ENCODE data around the gene FHAD1.

FHAD1 gene

DNA sequence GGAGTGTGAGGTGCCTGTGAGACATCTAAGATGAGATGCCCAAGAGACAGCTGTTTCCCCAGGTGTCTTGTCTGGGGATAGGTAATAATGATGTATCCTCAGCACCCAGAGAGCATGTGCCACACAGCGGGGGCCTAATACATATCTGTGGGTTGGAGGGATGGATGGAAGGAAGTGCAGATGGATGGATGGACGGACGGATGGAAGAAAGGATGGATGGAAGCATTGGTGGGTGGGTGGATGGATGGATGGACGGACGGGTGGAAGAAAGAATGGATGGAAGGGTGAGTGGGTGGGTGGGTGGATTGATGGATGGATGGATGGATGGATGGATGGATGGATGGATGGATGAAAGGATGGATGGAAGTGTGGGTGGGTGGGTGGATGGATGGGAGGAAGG, 84.2 kb downstream of the FHAD1 start:
- TF ChIP-seq, protein P1, sequence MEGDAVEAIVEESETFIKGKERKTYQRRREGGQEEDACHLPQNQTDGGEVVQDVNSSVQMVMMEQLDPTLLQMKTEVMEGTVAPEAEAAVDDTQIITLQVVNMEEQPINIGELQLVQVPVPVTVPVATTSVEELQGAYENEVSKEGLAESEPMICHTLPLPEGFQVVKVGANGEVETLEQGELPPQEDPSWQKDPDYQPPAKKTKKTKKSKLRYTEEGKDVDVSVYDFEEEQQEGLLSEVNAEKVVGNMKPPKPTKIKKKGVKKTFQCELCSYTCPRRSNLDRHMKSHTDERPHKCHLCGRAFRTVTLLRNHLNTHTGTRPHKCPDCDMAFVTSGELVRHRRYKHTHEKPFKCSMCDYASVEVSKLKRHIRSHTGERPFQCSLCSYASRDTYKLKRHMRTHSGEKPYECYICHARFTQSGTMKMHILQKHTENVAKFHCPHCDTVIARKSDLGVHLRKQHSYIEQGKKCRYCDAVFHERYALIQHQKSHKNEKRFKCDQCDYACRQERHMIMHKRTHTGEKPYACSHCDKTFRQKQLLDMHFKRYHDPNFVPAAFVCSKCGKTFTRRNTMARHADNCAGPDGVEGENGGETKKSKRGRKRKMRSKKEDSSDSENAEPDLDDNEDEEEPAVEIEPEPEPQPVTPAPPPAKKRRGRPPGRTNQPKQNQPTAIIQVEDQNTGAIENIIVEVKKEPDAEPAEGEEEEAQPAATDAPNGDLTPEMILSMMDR (IDR thresholded peaks at IDR 0.05; ENCODE audit: low read depth, low read length, missing control alignments) = no peak
- H3K36me3 ChIP-seq (replicated peaks) = no peaks in the 10 kb centered on the region
- in situ Hi-C loops (cut with HindIII; ENCODE audit: low pct_ligation_motif_present, low sequenced_read_pairs) = loop anchor here (10.0 kb wide), 1 partner anchor 84 kb away; no protein-coding TSS in a partner anchor
- no peak overlapping the region for H3K4me3 ChIP-seq (ENCODE audit: low read depth, low read length)
- DNase-seq = no peak
- H3K27me3 ChIP-seq (replicated peaks) = peaks cover 3% of the 10 kb centered on the region
- H3K27ac ChIP-seq = no peak overlapping the region

DNA sequence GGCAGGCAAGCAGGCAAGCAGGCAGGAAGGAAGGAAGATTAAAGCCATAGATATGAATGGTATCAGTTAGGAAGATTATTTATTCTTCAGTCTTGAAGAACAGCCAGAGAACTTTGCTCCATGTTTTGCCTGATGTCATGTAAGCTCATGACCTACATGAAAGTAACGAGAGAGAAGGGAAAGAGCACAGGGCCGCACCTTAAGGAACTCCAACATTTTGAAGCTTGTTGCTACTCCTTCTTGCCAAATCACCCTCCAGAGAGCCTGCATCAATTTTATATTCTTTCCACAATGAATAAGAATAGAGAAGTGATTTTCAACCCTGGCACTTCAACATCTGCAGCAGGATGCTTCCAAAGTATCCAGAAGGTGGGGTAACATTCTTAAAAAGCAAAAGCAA, 84.7 kb downstream of the FHAD1 start:
- Histone ChIP-seq H3K27me3 (replicated peaks) (peaks cover 1% of the 10 kb centered on the region), H3K4me3 (ENCODE audit: low read depth, low read length) (no peak overlapping the region), H3K27ac (no peak overlapping the region), H3K36me3 (replicated peaks) (no peaks in the 10 kb centered on the region)
- in situ Hi-C loops (cut with HindIII; ENCODE audit: low pct_ligation_motif_present, low sequenced_read_pairs) = loop anchor here (10.0 kb wide), 1 partner anchor 83 kb away; no protein-coding TSS in a partner anchor
- TF ChIP-seq, protein P1 (IDR thresholded peaks at IDR 0.05; ENCODE audit: low read depth, low read length, missing control alignments) = no peak
- no peak for DNase-seq

DNA sequence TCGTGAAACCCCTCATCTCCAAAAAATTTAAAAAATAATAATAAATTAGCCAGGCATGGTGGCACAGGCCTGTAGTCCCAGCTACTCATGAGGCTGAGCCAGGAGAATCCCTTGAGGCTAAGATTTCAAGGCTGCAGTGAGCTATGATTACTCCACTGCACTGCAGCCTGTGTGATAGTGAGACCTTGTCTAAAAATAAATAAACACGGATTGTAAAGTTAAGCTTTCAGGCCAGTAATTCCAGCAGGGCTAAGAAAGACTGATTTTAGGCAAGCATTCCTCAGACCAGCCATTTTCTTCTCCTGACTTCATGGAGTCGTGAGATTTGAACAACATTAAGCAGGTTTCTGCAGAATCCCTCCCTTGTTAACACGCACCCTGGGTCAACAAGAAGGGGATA, 85.5 kb downstream of the FHAD1 start:
- DNase-seq = no peak
- Histone ChIP-seq H3K36me3 (replicated peaks) (no peaks in the 10 kb centered on the region), H3K4me3 (ENCODE audit: low read depth, low read length) (no peak overlapping the region), H3K27ac (no peak overlapping the region), H3K27me3 (replicated peaks) (no peaks in the 10 kb centered on the region)
- in situ Hi-C loops (cut with HindIII; ENCODE audit: low pct_ligation_motif_present, low sequenced_read_pairs) = loop anchor here (10.0 kb wide), 1 partner anchor 82 kb away; no protein-coding TSS in a partner anchor
- TF ChIP-seq, protein P1 (IDR thresholded peaks at IDR 0.05; ENCODE audit: low read depth, low read length, missing control alignments) = no peak

DNA sequence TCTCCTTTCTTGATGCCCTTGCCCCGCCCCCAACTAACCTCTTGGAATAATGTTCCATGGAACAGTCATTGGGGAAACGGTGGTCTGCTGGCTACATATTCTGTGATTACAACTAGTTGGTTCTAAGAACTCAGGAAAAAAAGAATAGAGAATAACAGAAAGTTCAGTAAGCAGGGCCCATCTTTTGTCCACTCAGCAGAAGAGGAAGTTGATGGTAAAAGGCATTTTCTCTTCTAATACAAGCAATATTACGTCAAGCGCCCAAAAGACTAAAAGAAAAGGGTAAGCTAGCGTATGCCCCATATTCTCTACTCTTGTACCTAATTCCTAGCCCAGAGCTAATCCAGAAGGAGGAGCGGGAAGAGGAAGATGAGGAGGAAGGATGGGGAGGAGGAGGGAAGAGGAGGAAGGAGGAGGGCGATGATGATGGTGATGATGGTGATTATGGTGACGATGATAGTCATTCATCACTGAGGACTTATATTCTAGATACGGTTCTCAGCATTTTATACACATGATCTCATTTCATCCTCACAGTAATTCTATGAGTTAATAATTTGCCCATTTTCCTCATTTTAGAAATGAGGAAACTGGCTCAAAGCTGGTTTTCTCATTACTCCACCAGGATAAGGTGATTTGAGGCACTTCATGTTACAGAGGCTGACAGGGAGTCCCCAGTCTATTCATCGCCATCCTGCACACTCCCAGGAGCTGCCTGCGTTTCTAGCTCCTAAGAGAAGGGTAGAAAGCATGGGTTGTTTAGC, 86.1 kb downstream of the FHAD1 start:
- no peaks in the 10 kb centered on the region for H3K36me3 ChIP-seq (replicated peaks)
- no peaks in the 10 kb centered on the region for H3K27me3 ChIP-seq (replicated peaks)
- TF ChIP-seq, protein P1 (IDR thresholded peaks at IDR 0.05; ENCODE audit: low read depth, low read length, missing control alignments) = no peak
- in situ Hi-C loops (cut with HindIII; ENCODE audit: low pct_ligation_motif_present, low sequenced_read_pairs) = loop anchor here (10.0 kb wide), 1 partner anchor 82 kb away; no protein-coding TSS in a partner anchor
- no peak overlapping the region for H3K4me3 ChIP-seq (ENCODE audit: low read depth, low read length)
- DNase-seq = no peak
- no peak overlapping the region for H3K27ac ChIP-seq

DNA sequence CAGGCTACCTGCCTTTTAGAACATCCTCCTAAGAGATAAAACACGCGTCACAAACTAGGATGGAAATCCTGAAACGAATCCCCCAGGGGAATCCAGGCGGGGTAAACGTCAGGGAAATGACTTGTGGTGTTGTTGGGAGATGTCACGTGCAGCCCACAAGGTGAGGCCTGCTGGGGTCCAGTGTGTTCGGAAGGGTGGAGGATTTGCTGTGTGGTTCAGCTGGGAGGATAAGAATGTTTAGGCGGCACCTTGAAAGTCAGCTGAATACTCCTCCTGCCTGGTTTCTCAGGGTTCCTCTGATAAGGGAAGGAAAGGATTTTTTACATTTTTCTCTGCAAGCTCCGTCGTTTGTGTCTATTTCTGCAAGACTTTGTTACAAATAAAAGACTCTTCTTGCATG, 88.0 kb downstream of the FHAD1 start:
- Histone ChIP-seq H3K27ac (no peak overlapping the region), H3K27me3 (replicated peaks) (no peaks in the 10 kb centered on the region), H3K36me3 (replicated peaks) (no peaks in the 10 kb centered on the region), H3K4me3 (ENCODE audit: low read depth, low read length) (no peak overlapping the region)
- in situ Hi-C loops (cut with HindIII; ENCODE audit: low pct_ligation_motif_present, low sequenced_read_pairs) = loop anchor here (10.0 kb wide), 1 partner anchor 80 kb away; no protein-coding TSS in a partner anchor
- no peak for DNase-seq
- TF ChIP-seq, protein P1 (IDR thresholded peaks at IDR 0.05; ENCODE audit: low read depth, low read length, missing control alignments) = no peak
